Ureter (tissue), 1 donor: ENCODE measurements around the gene FAM3B. TPM values are rescaled to one million over a fixed set of nuclear protein-coding genes. Genes with fewer than 3 reads are reported as not detected.
"Not testable (repeated sequence)": the region's sequence is repeated elsewhere in the genome, so short reads cannot be mapped to it uniquely, and the experiment has no call there.

Experiments used
- DNase-seq: peaks from one replicate; pipeline ENCODE4 v3.0.0-alpha.2; 2020; ENCODE audit warnings: low spot score
- total RNA-seq: library from RNA; stranded (reverse); gene quantifications from one replicate; pipeline ENCODE4 v1.2.4, GENCODE V29; 2023
- donor health status: DM: yes; HTN: yes; CAD: no.

FAM3B gene
- 116 TPM for total RNA-seq

- no peak for DNase-seq
Observed at GRCh38 chr21:41316200-41317062, at the start of gene FAM3B. Gene FAM3B (plus strand): TSS chr21:41316801. CDS start chr21:41316880, 79 bp downstream.

DNA sequence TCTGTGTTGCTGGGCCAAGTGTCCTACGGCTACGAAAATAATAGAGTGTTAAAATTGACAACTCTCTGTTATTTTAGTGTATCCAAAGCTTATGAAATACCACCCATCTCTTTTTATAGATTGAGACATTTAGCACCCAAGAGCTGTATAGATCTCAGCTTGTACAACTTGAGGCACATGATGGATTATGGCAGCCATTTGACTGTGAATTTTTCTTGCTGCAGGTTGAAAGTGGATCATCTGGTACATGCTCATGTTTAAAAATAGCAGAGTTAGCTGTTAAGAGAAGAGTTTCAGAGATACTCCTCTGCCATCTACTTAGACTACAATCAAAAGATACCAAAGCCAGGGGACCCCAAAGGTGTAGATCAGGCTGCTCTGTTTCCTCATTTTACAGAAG lies 49.3 kb upstream of the FAM3B start:
- DNase-seq: no peak

DNA sequence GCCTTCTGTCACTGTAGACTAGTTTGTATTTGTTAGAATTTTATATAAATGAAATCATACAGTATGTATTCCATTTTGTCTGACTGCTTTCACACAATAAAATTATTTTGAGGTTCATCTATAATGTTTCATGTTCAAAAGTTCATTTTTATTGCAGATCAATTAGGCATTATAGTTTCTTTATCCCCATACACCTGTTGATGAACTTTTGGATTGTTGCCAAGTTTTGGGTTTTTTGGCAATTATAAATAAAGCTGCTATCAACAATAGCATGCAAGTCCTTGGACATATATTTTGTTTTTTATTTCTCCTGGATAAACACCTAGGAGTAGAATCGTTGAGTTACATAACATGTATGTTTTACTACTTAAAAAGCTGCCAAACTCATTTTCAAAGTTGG lies 47.1 kb upstream of the FAM3B start:
- DNase-seq: no peak

- no peak for DNase-seq
Observed at GRCh38 chr21:41277196-41277595, 39.4 kb upstream of the FAM3B start.

DNA sequence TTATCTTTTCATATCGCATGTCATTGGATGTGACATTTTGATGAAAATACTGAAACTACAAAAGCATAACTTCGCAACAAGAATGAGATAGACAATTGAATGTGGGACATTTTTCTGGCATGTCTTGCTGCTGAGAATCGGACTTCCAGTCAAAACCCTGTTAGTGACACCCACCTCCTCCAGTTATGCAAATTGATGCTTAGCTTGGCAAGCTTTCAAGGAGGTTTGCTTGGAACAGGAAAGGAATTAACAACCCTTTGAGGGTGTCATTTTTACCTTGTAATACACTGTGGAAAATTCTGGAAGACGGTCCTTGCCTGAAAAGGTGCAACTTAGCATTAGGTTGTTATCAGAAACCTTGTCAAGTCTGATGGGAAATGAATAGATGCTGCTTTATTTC lies 38.8 kb upstream of the FAM3B start:
- DNase-seq: no peak

GRCh38 chr21:41280115-41280919 lies 36.3 kb upstream of the FAM3B start:
- no peak for DNase-seq

DNA sequence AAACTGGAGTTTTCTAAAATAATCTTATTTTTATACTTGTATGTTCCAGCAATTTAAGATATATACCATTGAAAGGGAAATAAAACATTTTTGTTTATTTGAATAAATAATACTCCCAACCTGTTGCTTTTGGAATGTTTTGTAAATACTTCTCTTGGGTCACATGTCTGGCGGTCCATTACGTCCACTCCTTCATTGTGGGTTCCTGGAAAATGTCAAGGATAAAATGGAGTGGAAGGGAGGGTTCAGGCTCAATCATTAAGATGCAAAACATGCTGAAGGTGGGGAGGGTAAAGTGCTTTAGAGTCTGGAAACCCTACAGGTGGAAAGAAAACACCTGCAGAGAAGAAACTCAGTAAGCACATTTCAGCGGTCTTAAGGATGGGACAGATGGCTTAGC lies 34.2 kb upstream of the FAM3B start:
- DNase-seq: no peak

DNA sequence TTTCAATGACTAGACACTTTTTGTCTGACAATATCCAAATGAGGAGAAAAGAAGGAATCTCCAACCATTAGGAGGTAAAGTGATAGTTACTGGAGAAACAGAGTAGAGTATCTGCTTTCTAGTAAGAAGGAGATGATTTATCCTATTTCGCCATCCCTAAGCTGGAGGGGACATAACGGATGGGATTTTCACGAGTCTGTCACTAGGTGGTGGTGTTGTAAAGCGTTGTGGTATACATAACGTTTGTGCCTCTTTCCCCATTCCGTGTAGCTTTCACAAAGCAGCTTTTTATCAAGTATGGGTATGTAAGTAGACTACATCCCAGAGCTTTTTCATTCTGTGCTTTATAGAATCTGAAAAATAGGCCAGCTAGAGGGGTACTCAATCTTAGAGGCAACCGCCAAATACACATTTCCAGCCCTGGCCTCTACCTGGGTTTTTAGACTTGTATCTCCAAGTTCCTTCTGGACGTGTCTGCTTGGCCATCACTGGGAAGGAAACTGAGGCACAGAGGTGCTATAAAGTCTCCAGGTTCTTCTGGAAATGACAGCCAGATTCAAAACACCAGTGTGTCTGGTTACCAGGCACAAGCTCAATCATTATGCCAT lies 33.3 kb upstream of the FAM3B start:
- DNase-seq: peak; percentile 70

- DNase-seq: no peak
Observed at GRCh38 chr21:41289431-41289830, 27.2 kb upstream of the FAM3B start.

- no peak for DNase-seq
Observed at GRCh38 chr21:41290106-41290799, 26.3 kb upstream of the FAM3B start.

DNA sequence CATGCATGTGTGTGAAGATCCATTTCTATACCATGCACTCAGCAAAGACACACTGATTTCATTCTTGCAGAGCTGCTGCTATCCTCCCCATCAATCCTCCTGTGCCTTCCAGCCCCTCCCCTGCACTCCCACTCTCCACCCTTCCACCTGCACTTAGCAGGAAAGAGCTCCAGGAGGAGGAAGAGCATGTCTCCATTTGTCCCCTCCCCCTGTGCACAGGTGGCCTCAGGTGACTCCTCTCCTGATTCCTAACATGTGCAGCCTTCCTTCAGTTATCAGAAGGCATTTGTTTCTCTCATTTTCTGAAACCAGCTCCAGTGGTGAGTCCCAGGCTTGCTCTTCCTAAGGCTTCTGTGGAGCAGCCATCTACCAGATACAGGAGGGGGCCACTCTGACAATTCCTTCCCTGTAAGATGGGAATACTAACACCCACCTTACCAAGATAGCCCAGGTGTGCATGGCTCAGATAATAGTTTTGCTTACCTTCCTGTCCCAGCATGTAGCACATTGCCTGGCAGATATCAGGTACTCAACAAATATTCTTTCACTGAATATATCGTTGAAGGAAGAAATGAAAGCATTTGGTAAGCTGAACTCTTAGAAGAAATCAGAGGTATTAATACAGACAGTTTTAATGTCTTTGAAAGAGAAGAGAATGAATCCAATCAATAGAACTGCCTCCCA lies 21.9 kb upstream of the FAM3B start:
- no peak for DNase-seq

- DNase-seq: peak; percentile 81
Observed at GRCh38 chr21:41295721-41296254, 20.8 kb upstream of the FAM3B start.

GRCh38 chr21:41302976-41303375 lies 13.6 kb upstream of the FAM3B start:
- no peak for DNase-seq

DNA sequence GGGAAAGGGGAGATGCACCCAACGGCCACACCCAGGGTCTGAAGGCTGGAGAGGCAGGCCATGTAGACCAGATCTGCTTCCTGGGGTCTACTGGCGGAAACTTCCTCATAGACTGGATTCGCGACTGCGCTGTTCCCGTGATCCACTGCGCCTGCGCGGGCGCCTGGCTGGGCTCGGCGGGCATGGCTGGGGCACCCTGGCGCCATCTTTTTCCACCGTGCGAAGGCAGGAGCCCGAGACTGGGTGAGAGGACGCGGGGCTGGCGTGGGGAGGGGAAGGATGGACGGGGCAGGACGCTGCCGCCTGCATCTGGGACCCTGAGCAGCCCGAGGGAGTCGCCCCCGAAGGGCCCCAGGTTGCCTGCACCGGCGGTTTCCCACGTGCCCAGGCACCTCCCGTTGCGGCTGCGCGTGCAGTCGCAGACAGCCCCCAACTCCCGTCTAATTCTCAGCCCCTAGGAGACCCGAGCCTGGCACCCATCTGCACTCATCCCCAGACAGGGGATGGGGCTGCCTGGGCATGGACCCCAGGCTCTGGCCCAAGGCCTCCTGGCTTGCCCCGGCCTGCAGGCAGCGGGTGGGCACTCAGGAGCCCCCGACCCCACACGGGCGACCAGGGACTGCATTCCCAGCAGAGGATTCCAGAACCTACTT lies 12.4 kb upstream of the FAM3B start:
- no peak for DNase-seq

- no peak for DNase-seq
Observed at GRCh38 chr21:41307219-41307618, 9.4 kb upstream of the FAM3B start.

DNA sequence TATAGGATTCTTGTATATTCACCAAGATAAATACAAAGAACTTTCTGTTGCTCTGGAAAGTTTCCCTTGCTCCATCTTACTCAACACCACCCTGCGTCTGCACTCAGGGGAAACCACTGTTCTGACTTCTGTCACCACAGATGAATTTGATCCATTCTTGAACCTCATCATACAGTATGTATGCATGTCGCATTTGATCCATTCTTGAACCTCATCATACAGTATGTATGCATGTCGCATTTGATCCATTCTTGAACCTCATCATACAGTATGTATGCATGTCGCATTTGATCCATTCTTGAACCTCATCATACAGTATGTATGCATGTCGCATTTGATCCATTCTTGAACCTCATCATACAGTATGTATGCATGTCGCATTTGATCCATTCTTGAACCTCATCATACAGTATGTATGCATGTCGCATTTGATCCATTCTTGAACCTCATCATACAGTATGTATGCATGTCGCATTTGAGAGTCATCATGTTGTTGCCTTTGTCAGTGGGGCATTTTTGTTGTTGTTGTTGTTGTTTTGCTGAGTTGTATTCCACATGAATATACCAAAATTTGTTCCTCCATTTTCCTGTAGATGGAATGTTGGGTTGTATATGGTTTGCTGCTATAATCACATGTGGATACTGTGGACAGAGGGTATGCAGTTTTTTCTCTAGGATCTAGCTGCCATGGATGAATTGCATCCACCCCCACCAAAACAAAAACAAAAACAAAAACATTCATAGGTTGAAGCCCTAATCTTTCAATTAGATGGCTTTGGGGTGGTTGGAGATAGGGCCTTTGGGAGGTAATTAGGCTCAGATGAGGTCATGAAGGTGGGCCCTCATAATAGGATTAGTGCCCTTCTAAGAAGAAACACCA lies 3.1 kb upstream of the FAM3B start:
- DNase-seq: not testable (repeated sequence)

DNA sequence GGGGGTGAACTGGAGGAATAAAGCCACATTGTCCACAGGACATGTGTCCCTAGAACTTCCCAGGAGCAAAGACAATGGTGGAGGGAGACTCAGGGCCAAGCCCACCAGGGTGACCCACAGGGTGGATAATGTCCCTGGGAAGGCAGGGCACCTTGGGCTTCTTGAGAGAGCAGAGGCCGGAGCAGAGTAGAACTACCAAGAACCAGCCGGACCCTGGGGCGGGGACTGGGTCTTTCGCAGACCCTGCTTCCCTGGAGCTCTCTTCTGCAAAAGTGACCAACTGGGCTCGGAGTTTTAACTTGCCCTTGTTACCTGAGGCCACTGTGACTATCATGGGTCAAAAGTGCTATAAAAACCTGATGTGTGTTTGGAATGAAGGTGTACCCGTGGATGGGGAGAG lies 875 bp upstream of the FAM3B start:
- DNase-seq: no peak

GRCh38 chr21:41317063-41317392 lies 427 bp downstream of the FAM3B start:
- DNase-seq: no peak

GRCh38 chr21:41317458-41317857 lies 857 bp downstream of the FAM3B start:
- no peak for DNase-seq

DNA sequence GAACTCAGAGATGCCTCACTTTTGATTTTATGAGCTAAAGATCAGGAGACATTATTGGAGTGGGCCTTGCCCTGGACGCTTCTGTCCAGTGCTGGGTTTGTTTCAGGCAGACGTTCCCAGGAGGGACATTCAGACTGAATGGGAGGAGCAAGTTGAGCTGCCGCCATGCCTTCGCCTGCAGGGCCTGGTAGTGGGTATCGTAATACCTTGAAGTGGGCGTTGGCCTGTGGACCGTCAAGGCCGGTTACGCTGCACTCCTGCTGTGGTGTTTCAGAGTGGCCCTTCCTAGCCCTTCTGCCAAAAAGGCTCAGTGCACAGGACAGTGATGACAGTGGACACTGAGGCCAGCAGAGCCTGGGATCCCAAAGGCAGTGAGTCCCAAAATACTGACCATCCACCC lies 1.6 kb downstream of the FAM3B start:
- no peak for DNase-seq
